CD4-positive, alpha-beta T cell treated with Interleukin-2 at 100 ng/mL for 4 hours (primary cell): ENCODE data around the gene CD226.
A peak's percentile ranks its signal among the peaks of the same experiment; 100 is the strongest.
"Not testable (repeated sequence)": the region's sequence is repeated elsewhere in the genome, so short reads cannot be mapped to it uniquely, and the experiment has no call there.

Experiments
- DNase-seq: peaks from one replicate; pipeline ENCODE4 v3.0.0-alpha.2; 2020; ENCODE audit warnings: low spot score

Gene CD226

DNA sequence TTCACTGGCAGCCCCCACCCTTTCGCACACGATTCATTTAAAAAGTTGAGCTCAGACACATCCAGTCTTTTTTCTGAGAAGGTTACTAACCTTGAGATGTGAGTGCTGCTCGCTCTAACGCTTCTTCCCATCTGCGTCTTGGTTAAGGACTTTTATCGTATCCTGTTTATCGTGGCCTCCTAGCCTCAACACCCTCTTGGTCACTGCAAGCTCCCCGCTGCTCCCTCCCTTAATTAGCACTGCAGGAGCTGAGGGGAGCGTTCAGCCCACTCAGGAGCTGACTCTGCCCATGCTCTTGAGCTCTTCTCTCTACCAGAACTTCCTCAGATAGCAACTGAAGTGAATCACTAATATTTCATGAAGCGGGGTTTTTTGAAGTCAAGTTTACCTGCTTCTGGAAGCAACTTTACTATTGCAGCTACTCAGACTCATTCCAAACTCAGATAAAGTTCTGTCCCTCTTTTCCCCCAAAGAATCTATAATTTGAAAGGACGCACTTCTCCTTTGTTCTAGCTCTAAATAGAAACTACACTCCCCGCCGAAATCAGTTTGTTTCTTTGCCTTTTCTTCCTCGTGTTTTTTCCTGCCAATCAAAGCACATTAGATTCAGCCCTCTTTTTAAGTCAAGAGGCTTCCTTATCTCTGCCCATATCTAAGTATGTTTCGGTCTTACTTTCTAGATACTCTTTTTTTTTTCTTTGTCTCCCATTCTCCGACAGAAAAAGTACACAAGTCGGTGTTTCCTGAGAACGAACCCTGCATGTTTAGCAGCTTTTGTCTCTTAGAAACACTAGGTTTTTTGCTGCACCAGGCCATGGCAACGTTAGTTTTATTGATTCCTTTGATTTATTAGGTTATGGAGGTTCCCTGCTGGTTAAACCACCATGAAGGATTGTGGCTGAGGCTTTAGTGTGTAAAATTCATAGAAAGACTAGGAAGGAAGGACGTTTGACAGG, 9.3 kb upstream of the CD226 start:
- no peak for DNase-seq

DNA sequence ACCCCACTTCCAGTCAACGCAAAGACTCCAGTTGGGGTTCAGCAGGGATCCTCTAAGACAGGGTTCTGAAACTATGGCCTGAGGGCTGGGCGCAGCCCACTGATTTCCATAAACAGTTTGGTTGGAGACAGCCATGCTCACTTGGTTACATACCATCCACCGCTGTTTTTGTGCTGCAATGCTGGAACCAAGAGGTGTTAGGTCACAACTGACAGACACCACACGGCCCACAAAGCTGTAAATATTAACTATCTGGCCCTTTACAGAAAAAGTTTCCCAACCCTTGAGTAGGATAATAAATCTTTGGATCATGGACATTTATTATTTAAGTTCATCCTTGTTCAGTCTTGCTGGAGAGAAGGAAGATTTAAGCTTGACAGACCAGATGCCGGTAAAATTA, 8.4 kb upstream of the CD226 start:
- no peak for DNase-seq

DNA sequence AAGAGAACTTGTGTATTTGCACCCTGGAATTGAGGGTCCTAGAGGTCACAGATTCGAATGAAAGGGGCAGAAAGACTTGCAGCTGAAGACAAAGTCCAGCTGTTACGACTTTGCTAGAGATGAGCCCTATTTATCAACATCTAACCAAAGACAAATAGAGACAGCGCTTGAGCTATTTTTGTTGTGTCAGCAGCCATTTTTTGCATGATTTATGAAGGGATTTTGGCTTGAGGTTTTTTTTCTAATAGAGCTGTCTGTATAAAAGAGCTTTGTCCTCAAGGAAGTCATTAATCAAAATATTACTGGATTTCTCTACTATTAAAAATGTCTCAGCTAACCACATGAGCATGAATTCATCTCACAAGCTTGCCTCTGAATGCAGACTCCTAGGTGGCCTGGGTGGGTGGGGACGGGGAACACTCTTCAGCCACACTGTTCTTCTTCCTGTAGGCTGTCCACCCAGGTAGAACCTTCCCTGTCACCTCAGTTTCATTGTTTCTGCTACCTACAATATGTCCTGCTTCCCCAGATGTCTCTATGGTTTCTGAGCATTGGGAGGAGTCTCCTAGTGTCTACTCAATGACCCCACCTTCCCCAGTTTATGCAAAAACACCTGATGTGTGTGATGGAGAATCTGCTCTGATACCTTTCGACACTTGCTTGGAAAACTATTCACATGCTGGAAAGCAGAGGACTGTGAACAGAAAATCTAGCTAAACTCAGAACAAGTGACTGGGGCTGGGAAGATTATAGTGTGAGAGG, 7.2 kb upstream of the CD226 start:
- no peak for DNase-seq

DNA sequence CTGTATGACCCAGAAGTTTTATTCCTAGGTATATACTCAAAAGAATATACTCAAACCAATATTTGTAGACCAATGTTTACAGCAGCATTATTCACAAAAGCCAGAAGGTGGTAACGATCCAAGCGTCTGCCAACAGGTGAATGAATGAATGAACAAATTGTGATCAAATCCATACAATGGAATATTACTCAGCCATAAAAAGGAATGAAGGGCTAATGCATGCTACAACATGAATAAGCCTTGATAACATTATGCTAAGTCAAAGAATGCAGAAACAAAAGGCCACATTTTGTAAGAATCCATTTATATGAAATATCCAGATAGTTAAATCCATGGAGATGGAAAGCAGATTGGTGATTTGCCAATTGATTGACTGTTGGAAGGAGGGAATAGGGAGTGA, 5.5 kb upstream of the CD226 start:
- DNase-seq = no peak

- DNase-seq = no peak
Observed at GRCh38 chr18:69951182-69951581, 3.5 kb upstream of the CD226 start.

DNA sequence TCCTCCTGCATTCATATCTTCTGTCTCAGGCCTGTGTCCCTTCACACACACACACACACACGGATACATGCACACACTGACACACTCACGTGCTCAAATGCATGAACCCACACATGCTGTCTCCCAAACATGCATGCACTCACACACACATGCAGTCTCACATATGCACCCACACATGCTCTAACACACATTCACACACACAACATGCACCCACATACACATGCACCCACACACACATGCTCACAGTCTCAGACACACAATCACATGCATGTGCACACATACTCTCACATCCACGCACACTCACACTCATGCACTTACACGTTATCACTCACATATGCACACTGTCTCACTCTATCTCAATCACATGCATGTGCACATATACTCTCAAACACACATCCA, 1.9 kb upstream of the CD226 start:
- DNase-seq = no peak

DNA sequence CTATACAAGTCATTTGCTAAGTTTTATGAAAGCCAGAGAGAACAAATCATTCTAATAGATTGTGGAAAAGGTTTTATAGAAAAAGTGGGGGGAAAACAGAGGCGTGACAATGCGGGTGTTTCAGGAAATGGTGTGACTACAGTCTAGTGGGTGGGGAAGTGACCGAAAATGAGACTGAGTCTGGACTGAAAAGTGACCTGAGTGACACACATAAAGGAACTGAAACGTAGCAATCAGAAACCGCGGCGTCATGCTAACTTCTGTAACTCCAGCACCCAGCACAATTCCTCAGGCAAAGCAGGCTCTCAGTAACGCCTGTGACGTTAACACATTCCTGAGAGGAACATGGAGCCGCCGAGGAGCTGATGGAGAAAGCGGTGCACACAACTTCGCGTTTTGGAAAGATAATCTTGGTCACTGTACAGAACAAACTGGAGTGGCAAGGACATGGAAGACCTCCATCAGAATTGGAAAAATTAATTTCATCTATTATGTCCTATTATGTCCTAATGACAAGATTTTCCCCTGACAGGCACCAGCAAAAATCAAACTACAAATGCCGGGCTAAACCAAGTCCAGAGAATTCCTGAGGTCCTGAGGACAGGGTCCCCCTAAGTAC, 1.4 kb upstream of the CD226 start:
- peak; percentile 50 for DNase-seq

DNA sequence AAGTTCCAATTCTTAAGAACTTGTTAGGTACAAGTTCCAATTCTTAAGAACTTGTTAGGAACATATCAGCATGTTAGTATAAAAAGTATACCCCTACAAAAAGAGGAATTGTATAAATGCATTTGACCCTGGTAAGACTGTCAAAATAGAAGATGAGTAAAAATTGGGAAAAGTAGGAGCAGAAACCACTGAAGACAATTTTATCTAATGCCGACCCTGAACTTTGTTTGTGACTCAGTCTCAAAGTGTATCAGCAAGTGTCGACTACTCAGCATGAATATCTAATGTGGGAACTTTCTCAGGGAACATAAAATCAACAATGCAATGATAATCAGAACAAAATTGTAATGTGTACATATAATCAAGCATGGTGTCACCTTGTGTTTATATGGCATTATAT, 583 bp upstream of the CD226 start:
- DNase-seq = no peak

GRCh38 chr18:69946608-69947155, 991 bp downstream of the CD226 start:
- DNase-seq = no peak

- no peak for DNase-seq
Observed at GRCh38 chr18:69945220-69946114, 2.2 kb downstream of the CD226 start.

GRCh38 chr18:69944436-69944835, 3.2 kb downstream of the CD226 start:
- no peak for DNase-seq

GRCh38 chr18:69943021-69943420, 4.7 kb downstream of the CD226 start:
- no peak for DNase-seq

DNA sequence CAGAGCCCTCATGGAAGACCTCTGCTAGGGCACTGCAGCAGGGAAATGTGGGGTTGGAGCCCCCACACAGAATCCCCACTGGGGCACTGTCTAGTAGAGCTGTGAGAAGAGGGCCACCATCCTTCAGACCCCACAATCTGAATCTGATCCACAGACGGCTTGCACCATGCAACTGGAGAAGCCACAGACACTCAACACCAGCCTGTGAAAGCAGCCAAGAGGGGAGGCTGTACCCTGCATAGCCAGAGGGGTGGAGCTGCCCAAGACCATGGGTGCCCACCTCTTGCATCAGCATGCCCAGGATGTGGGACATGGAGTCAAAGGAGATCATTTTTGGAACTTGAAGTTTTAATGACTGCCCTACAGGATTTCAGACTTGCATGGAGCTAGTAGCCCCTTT, 6.5 kb downstream of the CD226 start:
- no peak for DNase-seq

- DNase-seq = not testable (repeated sequence)
Observed at GRCh38 chr18:69939812-69940211, 7.9 kb downstream of the CD226 start.

DNA sequence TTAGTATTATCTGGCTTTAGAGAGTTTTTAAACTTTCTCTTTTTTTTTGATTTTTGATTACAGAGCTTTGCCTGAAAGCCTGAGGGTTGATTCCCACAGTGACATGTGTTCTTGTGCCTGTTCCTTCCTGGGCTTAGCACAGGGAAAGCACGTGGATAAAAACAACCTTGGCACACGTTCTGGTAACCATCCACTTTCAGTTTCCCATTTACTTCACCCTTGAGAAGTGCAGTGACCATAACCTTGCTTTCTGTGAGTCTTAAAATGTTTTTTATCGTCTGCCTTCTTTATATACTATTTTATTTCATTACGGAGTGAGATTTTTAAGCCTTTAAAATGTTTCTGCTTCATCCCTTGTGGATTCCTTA, 11.5 kb downstream of the CD226 start:
- DNase-seq = no peak

- DNase-seq = peak; percentile 90
Observed at GRCh38 chr18:69935319-69936190, 12.1 kb downstream of the CD226 start.

DNA sequence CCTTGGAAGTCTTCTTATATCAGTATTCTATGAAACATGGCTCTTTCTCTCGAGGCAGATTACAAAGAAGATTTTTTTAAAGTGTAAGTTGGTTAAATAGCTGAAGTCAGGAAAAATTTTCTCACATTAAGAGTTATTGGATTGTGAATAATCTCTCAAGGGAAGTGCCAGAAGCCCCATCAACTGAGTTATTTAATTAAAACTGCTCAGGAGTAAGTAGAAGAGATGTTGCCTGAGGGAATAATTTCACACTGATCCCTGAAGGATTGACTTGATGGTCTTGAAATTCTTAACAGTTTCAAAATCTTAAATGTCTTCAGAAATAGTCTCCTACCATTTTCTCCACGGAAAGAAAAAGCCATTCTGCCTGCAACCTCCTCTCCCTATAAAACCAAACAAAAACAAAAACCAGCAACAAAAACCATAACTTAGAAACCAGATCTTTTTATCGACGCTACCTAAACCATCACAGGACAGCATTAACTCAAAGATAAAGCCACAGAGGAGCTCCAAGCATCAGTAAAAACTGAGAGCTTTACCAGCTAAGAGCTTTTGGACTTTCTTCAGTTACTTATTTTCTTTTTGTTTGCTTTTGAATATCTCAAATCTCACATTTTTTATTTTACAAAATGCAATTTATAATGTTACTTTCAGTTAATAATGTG, 12.9 kb downstream of the CD226 start:
- DNase-seq = no peak

- DNase-seq = no peak
Observed at GRCh38 chr18:69929041-69929774, 18.5 kb downstream of the CD226 start.

DNA sequence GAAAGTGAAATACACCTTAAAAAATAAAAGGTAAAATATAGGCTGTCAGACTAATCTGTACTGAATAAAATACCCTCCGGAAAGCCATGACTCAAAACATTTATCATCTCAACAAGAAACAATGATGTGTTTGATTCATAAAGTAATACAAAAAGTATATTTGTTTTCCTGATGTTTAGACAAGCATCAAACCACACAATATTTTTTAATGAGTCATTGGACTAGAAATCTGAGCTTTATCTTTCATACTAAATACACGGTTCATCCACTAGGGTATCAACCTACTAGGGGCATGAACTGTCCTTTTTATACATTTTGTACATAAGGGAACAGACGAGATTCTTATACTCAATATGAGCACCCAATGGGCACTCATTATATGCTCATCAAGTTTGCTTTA, 31.3 kb downstream of the CD226 start:
- peak; percentile 37 for DNase-seq
